ENCODE measurements around the gene NAALADL2. TPM values are rescaled to one million over a fixed set of nuclear protein-coding genes. Genes with fewer than 3 reads are reported as not detected.

The NAALADL2 gene
- total and polyA plus RNA-seq, 2 donors (not counting 1 experiment from before 2014, with no cell fraction given) = 8.8 to 11.6 TPM

DNA sequence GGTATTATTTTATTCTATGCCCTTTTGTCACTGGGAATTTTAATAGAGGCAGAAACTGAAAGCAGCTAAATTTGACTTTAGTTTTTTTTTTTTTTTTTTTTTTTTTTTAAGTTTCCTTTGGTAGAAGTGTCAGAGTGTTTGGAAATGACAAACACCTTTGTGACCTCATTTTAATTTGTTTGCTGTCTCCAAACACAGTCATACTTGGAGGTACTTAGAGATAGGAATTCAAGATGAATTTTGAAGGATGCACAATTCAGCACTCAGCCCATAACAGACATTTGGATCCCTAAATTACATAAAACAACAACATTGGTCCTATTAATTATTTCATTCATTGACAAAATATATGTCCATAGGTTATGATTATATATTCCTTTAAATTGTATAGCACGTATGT, 43.4 kb upstream of the NAALADL2 start:
- DNase-seq (ENCODE audit: low read depth in 2 of 2) = no peak
- Histone ChIP-seq H3K9me3 (ENCODE audit: control insufficient read depth, insufficient read depth, low read depth, low read length) (no peaks in the 10 kb centered on the region), H3K4me1 (ENCODE audit: control insufficient read depth, extremely low read depth, insufficient read depth, low read length) (no peaks in the 10 kb centered on the region), H3K27me3 (ENCODE audit: control insufficient read depth, insufficient read depth, low read length) (no peaks in the 10 kb centered on the region), H4K20me1 (ENCODE audit: control insufficient read depth, extremely low read depth, insufficient read depth, low read length) (no peaks in the 10 kb centered on the region), H3K4me2 (ENCODE audit: extremely low read depth, insufficient read depth, low read length) (no peak overlapping the region), H3K4me3 (replicated peaks in 1 of 4; ENCODE audit: control extremely low read depth in 1 of 4, insufficient read depth in 1 of 4, low read depth in 3 of 4, low read length in 4 of 4) (no peak overlapping the region), H3K36me3 (ENCODE audit: control insufficient read depth, insufficient read depth, low read length) (no peaks in the 10 kb centered on the region), H3K27ac (ENCODE audit: insufficient read depth, low read length) (no peak overlapping the region), H3K79me2 (ENCODE audit: control insufficient read depth, insufficient read depth, low read length) (no peaks in the 10 kb centered on the region), H2AFZ (ENCODE audit: low read length) (no peak overlapping the region), H3K9ac (ENCODE audit: insufficient read depth, low read length) (no peak overlapping the region)
- TF ChIP-seq EZH2 (IDR thresholded peaks at IDR 0.05; ENCODE audit: low read length, missing control alignments) = no peak
- TF ChIP-seq, protein P1, sequence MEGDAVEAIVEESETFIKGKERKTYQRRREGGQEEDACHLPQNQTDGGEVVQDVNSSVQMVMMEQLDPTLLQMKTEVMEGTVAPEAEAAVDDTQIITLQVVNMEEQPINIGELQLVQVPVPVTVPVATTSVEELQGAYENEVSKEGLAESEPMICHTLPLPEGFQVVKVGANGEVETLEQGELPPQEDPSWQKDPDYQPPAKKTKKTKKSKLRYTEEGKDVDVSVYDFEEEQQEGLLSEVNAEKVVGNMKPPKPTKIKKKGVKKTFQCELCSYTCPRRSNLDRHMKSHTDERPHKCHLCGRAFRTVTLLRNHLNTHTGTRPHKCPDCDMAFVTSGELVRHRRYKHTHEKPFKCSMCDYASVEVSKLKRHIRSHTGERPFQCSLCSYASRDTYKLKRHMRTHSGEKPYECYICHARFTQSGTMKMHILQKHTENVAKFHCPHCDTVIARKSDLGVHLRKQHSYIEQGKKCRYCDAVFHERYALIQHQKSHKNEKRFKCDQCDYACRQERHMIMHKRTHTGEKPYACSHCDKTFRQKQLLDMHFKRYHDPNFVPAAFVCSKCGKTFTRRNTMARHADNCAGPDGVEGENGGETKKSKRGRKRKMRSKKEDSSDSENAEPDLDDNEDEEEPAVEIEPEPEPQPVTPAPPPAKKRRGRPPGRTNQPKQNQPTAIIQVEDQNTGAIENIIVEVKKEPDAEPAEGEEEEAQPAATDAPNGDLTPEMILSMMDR (conservative IDR thresholded peaks at IDR 0.05 in 1 of 2, IDR thresholded peaks at IDR 0.05 in 1 of 2; ENCODE audit: low read depth in 1 of 2, low read length in 2 of 2) = no peak

DNA sequence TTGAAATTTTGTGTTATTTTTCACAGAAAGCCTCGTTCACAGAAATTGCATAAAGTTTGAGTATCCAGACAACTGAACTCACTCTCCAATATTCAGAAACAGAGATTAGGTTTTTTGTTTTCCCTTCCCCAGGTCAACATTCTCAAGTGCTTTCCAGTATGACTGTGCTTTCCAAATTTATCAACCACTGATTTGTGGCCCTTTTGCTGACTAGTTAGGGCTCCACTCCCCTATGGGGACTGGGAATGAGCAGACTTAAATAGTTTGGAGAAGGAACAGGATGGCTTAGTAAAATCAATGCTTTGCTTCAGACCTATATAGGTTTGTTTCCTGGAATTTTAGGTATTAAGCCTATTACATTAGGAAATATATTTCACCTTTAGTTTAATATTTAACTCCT, 38.2 kb upstream of the NAALADL2 start:
- H3K27ac ChIP-seq (ENCODE audit: insufficient read depth, low read length) = no peak overlapping the region
- no peaks in the 10 kb centered on the region for H3K79me2 ChIP-seq (ENCODE audit: control insufficient read depth, insufficient read depth, low read length)
- no peak for DNase-seq (ENCODE audit: low read depth in 2 of 2)
- no peaks in the 10 kb centered on the region for H3K9me3 ChIP-seq (ENCODE audit: control insufficient read depth, insufficient read depth, low read depth, low read length)
- H3K4me2 ChIP-seq (ENCODE audit: extremely low read depth, insufficient read depth, low read length) = no peak overlapping the region
- no peak overlapping the region for H3K9ac ChIP-seq (ENCODE audit: insufficient read depth, low read length)
- no peak overlapping the region for H2AFZ ChIP-seq (ENCODE audit: low read length)
- no peaks in the 10 kb centered on the region for H3K36me3 ChIP-seq (ENCODE audit: control insufficient read depth, insufficient read depth, low read length)
- no peaks in the 10 kb centered on the region for H3K4me1 ChIP-seq (ENCODE audit: control insufficient read depth, extremely low read depth, insufficient read depth, low read length)
- H4K20me1 ChIP-seq (ENCODE audit: control insufficient read depth, extremely low read depth, insufficient read depth, low read length) = no peaks in the 10 kb centered on the region
- H3K4me3 ChIP-seq (replicated peaks in 1 of 4; ENCODE audit: control extremely low read depth in 1 of 4, insufficient read depth in 1 of 4, low read depth in 3 of 4, low read length in 4 of 4) = no peak overlapping the region
- H3K27me3 ChIP-seq (ENCODE audit: control insufficient read depth, insufficient read depth, low read length) = no peaks in the 10 kb centered on the region
- TF ChIP-seq, protein P1 (conservative IDR thresholded peaks at IDR 0.05 in 1 of 2, IDR thresholded peaks at IDR 0.05 in 1 of 2; ENCODE audit: low read depth in 1 of 2, low read length in 2 of 2) = no peak
- no peak for TF ChIP-seq EZH2 (IDR thresholded peaks at IDR 0.05; ENCODE audit: low read length, missing control alignments)

DNA sequence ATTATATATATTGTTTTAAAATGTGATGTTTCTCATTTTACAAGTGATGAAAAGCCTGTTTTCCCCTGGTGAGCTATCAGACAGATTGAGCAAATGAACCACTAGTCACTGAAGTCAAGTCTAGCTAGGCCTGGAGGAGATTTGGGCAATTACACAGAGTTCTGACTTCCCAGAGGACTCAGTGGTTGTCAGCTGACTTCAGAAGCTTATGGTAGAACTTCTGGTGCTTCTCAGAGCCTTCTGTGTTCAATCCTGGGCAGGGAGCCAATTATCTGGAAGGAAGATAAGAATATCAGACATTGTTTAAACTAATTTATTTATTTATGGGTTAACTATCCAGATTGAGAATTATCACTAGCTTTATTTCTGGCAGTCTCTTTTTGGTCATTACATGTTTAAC, 37.7 kb upstream of the NAALADL2 start:
- peak; percentile 9 to 31 for DNase-seq (ENCODE audit: low read depth in 2 of 2)
- Histone ChIP-seq H3K27me3 (ENCODE audit: control insufficient read depth, insufficient read depth, low read length) (no peaks in the 10 kb centered on the region), H3K4me2 (ENCODE audit: extremely low read depth, insufficient read depth, low read length) (no peak overlapping the region), H3K9ac (ENCODE audit: insufficient read depth, low read length) (no peak overlapping the region), H3K36me3 (ENCODE audit: control insufficient read depth, insufficient read depth, low read length) (no peaks in the 10 kb centered on the region), H3K4me3 (replicated peaks in 1 of 4; ENCODE audit: control extremely low read depth in 1 of 4, insufficient read depth in 1 of 4, low read depth in 3 of 4, low read length in 4 of 4) (no peak overlapping the region), H3K9me3 (ENCODE audit: control insufficient read depth, insufficient read depth, low read depth, low read length) (no peaks in the 10 kb centered on the region), H3K4me1 (ENCODE audit: control insufficient read depth, extremely low read depth, insufficient read depth, low read length) (no peaks in the 10 kb centered on the region), H2AFZ (ENCODE audit: low read length) (no peak overlapping the region), H3K27ac (ENCODE audit: insufficient read depth, low read length) (no peak overlapping the region), H4K20me1 (ENCODE audit: control insufficient read depth, extremely low read depth, insufficient read depth, low read length) (no peaks in the 10 kb centered on the region), H3K79me2 (ENCODE audit: control insufficient read depth, insufficient read depth, low read length) (no peaks in the 10 kb centered on the region)
- TF ChIP-seq, protein P1 (conservative IDR thresholded peaks at IDR 0.05 in 1 of 2, IDR thresholded peaks at IDR 0.05 in 1 of 2; ENCODE audit: low read depth in 1 of 2, low read length in 2 of 2) = no peak
